Activated effector memory CD4-positive, alpha-beta T cell treated with Interleukin-2 at 50 U/mL for 16 hours (primary cell): ENCODE measurements around the gene ANO8.

Experiments used
- DNase-seq: peaks from one replicate; pipeline ENCODE4 v3.0.0-alpha.2; 2020

Gene ANO8

DNA sequence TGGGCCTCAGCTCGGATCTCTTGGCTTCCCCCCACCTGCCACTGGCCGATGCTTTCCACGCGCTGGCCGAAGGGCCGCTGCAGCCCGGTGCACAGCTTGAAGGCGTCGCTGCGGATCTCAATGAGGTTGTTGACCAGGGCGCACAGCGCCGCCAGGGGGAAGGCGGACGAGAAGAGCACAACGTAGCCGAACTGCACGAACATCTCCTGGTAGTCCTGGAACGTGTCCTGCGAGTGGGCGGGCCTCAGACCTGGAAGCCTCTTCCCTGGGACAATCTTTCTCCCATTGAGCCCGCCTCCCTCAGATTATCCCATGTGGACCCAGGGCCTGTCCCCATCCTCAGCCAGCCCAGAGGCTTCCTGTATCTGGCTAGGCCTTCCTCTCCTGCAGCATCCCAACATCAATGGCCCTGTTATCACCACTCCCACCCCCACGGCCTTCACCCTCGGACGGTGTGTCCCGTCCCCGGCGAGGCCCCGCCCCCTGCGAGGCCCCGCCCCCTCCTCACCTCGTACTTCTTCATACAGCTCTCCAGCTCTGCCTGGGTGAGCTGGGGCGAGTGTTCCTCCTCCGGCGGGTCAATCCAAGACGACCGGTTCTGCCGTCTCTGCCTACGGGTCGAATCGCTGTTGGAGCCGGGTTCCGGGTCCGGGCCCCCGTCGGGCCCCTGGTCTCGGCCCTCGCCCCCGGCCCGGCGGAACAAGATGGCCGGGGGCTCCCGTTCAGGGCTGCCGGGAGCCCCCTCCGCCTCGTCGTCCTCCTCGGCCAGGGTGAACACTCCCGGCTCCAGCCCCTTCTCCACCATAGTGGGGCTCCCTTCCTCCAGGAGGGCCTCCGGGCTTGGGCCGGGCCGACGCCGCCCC lies 6.8 kb downstream of the ANO8 start:
- DNase-seq: peak; percentile 38

DNA sequence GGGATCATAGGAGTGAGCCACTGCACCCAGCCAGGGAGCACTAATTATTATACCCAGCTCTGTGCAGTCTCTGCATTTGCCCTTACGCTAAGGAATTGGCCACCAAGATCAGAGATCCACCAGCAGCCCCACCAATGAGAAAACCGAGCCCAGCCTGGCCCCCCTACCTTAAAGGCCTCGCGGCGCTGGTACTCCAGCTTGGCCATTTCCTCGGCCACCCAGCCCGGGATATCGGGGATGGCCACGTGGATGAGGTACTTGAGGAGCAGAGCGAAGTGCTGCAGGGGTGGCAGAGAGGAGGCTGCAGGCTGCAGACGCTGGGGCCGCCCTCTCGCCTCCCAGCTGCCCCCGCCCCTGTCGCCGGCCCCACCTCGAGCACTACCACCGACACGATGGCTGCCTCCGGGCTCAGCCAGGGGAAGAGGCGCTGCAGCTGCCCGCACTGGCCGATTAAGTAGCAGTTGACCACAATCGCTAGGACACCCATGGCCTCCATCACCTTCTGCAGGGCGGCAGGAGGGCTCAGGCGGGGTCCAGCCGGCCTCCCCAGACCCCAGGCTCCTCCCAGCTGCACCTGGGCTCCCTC lies 7.5 kb downstream of the ANO8 start:
- DNase-seq: no peak

DNA sequence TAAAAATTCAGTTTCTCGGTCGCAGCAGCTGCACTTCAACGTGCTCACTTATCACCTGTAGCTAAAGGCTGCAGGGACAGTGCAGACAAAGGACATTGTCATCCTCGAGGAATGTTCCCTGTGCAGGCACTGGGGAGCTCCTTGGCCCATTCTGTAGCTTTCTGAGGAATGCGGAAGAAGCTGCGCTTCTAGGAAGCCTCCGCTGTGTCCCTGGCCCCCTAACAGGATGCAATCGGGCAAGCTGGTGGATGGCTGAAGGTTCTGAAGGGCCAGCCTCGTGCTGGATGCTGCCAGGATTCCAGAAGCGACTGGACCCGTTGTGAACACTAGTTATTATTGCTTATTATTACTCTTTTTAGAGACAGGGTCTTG lies 8.1 kb downstream of the ANO8 start:
- DNase-seq: no peak

DNA sequence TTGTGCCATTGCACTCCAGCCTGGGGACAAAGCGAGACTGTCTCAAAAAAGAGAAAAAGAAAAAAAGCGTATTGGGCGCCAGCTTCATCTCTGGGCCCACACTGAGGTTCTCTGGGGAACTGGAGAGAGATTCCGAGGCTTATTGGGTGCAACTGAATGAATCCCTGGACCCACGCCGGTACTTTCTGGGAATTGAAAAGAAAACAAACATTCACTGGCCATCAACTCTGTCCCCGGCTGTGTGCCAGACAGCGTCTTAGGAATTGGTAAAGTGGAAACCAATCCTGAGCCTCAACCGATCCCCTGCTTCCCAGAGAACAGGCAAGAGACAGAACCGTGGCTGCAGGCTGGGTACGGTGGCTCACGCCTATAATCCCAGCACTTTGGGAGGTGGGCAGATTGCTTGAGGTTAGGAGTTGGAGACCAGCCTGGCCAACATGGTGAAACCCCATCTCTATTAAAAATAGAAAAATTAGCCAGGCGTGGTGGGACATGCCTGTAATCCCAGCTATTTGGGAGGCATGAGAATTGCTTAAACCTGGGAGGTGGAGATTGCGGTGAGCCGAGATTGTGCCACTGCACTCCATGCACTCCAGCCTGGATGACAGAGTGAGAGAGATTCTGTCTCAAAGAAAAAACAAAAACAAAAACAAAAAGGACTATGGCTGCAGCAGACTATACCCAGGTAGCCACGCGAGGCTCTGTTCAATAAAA lies 8.6 kb downstream of the ANO8 start:
- DNase-seq: no peak

DNA sequence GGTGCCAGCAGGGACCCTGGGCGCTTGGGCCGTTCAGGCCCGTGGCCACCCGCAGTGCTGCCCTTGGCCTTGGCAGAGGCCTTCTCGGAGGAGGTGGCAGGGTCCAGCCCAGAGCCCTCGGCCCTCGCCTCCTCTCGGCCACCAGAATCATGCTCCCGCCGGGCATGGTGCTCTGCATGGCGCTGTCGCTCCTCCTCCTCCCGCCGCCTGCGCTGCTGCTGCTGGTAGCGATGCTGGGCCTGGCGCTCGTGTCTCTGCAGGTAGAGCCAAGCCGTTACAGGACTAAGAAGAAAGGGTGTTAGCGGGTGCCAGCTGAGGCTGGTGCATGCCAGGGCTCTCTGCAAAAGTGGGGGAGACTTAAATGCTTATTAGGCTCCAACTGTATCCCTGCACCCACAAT lies 9.5 kb downstream of the ANO8 start:
- no peak for DNase-seq

DNA sequence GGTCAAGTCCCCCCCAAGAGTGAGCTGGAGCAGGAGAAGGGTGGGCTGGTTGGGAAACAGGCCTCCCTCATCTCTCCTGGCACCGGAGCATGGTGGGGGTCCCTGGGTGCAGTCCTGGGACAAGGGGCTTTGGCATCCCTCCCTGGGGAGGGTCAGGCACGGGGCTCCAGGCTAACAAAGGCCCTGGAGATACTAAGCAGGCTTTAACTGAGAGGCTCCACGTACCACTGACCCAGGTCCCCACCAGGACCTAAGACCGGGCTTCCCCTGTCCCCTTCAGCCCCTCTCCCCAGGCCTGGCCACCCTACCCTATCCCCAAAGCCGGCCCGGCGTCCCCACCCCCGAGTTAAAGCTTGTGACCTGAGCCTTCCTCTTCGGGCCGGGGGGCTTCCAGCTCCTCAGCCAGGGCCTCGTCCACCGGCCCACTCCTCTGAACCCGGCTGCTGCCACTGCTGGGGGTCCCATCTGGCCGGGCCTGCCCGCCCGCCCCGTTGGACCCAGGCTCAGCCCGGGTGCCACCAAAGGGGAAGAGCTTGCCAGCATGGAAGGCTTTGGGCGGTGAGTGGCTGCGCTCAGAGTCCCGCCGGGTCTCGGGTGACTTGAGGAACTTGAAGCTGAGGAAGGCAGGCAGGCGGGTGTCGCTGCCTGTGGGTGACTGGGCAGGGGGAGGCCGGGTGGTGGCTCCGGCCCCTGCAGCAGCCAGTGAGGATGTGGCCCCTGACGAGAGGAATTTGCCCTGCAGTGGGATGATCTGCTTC lies 10.1 kb downstream of the ANO8 start:
- no peak for DNase-seq

DNA sequence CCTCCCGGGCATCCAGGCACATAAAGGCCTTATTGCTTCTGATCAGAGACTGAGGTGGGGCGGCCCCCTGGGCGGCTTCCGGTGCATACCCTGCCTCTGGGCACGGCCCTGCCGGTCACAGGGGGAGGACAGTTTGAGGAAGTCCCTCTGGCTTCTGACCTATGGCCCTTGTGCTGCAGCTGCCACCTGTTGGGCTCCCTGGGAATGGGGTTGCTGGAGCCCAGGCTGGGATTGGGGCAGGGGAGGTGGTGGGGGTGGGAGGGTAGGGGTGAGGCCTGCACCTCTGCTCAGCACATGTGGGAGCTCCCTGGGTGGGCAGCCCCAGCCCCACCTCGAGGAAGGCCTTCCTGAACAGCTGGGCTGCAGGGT lies 10.7 kb downstream of the ANO8 start:
- no peak for DNase-seq

DNA sequence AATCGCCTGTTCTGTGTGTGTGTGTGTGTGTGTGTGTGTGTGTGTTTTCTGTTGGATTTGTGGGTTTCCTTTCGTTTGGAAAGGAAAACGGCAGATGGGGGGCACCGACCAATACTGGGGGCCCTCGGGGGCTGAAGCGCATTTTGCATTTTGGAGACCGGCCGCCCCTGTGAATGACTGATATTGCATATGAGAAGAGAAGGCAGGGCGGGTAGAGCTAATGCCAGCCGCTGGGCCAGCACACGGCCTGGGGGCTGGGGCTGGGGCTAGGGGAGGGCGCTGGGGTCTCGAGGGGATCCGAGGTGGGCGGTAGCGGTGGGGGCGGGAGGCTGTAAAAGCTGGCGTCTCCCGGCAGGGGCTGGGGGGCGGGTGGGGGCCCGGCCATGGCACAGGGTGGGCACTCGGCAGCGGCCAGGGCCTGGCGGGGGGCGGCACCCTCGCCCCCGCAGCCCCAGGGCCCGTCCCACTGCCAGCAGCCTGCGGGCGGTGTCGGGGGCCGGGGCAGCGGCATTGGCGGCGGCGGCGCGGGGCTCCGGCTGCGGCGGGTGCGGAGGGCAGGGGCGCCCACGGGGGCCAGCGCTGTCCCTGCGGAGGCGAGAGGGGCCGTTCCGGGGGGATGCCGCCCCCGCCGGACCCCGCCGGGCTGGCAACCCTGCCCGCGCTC lies 11.2 kb downstream of the ANO8 start:
- DNase-seq: no peak

DNA sequence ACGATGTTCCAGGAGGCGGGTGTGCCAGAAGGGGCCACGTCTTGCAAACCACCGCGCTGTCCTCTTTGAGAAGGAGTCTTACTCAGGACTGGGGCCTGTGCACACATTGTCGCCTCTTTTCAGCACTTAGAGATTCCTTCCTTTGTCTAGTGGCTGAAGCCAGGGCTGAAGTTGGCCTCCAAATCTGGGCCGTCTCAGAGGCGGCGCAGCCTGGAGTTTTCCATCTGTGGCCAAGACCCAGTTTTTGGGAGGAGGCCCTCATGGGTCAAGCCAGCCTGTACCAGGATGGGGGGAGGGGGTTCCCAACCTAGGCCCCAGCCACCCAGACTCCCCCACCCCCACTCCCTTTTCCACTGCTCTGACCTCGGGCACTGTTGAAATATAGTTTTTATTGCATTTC lies 11.8 kb downstream of the ANO8 start:
- no peak for DNase-seq

DNA sequence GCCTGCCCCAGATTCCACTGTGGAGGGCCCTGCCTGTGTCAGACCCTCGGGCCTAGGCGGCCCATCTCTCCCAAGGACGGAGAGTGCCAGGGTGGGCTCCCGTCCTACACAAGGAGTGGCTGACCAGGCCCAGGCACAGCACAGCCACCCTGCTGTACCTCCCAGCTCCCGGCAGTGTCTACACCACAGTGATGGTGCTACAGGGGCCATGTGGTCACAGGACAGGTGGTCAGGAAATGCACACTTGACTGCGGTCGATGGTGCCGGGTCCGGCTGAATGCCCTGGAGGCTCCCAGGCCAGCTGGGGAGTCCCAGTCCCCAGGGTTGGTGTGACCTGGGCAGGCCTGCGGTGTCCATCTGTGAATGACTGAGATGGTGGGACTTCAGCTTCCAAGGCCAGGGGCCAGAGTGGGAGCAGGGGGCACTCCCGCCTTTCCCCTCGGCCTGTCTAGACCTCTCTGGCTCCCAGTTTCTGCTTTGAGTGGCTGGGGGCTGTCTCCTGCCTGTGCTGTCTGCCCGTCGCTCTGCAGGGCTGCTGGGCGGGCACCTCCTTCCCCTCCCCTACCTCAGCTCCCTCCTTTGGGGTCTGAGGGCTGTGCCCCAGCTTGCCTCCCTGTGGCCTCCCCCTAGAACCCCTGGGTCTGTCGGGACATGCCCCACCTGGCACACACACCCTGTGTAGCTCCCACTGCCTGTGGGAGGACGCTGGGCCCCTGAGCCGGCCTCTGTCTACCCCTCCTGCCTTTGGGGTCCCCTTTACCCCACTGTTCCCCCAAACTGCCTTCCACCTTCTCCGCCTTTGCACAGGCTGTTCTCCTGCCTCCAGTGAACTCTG lies 12.8 kb downstream of the ANO8 start:
- no peak for DNase-seq

DNA sequence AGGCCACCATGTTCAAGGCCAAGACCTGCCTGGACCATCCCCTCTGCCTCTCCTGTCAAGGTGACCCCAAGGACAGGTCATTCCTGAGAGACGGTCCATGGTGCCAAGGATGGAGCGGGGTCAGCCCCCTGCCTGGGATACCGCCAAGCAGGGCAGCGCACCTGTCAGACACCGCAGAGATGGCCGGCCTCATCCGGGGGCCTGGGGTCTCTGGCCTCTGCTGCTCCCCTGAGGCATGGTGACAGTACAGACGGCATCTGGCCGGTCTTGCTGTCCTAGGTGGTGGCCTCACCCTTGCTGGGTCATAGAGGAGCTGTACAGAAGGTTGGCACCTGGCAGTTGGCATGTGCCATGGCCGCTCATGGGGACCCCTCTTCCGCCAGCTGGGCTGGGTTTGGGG lies 14.2 kb downstream of the ANO8 start:
- DNase-seq: no peak

DNA sequence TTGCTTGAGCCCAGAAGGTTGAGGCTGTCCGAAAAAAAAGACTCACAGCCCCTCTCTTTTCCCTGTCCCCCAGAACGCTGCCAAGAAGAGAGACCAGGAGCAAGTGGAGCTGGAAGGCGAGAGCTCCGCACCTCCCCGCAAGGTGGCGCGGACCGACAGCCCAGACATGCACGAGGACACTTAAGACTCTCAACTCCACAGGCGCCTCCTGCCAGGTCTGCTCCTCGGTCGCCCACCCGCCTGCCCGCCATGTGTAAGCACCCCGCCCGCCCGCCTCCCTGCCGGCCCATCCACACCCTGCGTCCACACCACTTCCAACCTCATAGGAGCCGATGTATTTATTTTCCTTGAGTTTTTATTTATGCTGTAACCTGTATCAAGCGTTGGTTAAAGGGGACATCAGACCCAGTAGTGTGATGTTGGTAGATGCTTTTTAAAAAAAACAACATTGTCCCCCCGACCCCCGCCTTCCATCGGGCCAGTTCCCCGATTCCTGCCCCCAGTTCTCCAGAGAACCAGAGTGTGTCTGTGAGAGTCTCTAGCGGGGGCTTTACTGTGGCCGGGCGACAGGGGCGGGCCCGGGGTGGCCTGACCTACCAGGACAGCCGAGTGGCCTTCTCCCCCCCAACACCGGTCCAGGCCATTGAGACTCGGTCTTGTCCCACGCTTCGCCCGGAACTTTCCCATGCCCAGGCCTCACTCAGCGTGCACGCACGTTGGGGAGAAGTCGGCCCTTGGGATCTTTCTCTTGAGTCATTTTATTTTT lies 15.0 kb downstream of the ANO8 start:
- no peak for DNase-seq

DNA sequence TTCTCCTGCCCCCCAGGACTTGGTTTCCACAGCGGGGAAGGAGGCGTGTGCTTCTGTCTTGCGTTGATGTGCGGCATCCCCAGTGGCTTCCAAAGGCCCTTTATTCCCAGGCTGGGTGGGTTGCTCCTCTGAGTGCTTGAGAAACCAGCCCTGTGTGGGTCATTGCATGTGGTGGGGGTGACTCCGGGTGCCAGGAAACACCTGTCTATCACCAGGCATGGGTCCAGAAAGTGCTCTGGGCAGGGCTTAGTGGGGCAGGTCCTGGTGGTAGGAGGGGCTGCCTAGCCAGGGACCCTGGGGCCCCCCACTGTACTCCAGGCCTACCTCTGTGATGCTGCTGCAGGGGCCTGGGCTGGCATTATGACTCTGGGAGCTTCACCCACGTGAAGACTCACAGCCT lies 15.7 kb downstream of the ANO8 start:
- DNase-seq: no peak

DNA sequence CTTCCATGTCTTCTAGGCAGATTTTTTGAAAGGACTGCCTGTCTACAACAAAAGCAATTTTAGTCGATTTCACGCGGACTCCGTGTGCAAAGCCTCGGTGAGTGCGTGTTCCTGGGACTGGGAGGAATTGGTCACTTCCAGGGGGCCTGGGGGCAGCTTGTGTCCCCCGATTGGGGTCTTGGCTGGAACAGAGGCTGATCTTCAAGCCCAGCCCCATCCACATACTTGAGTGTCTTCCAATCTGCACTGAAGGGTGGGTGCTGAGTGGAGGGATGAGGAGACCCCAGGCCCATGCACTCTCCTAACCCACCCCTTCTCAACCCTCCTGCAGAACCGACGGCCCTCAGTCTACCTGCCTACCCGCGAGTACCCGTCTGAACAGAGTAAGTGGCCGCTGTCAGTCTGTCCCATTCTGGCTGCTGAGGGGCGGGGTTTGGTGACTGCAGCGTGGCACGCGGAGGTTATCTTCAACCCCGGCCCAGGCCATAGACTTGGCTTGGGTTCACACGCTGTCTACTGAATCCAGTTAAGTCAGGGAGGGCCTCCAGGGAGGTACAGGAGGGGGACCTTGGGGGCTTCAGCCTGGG lies 20.6 kb downstream of the ANO8 start:
- DNase-seq: no peak

DNA sequence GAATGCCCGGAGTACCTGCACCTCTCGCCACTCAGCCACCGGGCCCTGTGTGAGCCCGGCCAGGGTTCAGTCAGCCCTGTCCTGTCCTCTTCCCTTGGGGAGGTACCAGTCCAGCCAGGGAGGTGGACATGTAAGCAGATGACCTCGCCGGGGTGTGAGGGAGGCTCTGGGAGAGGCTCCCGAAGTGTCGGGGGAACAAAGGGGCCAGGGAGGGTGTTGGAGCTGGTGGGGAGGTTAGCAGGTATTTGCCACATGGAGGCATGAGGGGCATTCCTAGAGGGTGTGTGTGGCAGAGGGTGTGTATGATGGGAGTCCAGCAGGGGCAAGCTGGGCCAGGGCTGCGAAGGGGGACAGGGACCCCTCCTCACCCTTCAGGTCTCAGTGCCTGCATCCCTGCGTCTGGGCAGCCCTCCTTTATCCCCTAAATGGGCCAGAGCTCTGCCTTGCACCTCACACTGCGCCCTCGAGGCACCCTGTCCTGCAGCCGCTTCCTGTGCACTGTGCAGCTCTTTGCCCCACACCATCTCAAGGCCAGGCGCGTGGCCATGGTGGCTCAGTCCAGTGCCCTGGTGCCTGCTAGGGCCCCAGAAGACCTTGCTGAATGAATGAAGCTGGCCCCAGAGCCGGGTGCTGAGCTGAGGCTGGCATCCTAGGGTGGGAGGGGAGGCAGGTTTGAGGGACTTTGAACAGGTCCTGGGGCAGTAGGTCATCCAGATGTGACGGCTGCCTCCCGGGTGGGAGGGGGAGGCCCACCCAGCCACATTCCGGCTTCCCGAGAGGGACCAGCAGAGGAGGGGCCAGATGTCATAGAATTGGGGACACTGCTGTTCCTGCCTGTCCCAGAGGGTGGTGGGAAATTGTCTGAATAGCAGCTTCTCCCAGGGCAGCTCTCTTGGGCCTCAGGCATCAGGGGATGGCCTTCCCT lies 22.2 kb downstream of the ANO8 start:
- DNase-seq: no peak

DNA sequence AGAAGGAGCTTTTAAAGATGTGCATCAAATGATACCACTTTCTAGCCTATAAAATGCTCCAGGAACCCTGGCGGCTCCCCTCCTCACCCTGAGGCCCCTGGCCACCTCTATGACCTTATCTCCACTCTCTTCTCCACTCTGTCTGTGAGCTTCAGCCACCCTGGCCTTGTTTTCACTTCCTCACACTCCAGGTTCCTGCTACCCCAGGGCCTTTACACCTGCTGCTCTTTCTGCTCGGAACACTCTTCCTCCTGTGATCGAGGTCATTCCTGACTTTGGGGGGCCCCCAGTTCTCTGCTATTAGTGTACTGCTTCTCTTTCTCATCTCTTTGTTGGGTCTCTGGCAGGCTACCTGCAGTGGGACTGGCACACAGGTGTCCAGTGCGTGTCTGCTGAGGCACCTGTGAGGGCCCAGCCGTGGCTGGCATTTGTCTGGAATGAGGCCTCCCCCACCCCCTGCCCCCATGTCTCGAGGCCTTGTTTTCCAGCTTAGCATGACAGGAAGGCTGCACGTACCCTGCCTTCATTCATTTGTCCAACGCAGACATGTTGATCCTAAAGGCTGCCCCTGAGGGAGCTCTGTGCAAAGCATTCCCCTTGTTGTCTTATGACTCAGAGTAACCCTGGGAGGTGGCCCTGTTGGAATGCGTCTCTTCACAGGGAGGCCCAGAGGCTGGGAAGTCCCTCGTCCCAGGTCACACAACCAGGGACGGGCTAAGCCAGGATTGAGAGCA lies 23.0 kb downstream of the ANO8 start:
- no peak for DNase-seq

DNA sequence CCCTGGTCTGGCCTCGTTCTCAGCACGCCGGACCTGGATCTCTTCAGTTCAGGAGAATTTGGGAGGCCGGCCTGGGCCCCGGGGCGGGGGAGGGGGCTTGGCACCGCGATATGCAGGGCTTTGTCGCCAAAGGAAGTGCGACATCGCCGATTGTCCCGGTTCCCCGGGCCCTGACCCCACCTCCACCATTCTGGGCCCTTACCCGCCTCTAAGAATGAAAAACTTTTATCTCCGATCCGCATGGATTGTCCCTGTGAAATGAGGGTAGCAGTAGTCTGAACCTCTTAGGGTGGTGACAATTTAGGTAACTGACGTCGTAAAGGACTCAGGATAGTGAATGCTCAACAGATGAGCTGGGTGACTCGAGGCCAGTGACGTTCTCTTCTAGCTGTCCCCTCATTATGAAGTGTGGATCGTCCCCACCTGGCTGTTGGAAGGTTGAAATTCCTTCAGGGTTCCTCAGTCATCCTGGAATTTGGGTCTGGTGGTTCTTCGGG lies 24.6 kb downstream of the ANO8 start:
- DNase-seq: no peak

DNA sequence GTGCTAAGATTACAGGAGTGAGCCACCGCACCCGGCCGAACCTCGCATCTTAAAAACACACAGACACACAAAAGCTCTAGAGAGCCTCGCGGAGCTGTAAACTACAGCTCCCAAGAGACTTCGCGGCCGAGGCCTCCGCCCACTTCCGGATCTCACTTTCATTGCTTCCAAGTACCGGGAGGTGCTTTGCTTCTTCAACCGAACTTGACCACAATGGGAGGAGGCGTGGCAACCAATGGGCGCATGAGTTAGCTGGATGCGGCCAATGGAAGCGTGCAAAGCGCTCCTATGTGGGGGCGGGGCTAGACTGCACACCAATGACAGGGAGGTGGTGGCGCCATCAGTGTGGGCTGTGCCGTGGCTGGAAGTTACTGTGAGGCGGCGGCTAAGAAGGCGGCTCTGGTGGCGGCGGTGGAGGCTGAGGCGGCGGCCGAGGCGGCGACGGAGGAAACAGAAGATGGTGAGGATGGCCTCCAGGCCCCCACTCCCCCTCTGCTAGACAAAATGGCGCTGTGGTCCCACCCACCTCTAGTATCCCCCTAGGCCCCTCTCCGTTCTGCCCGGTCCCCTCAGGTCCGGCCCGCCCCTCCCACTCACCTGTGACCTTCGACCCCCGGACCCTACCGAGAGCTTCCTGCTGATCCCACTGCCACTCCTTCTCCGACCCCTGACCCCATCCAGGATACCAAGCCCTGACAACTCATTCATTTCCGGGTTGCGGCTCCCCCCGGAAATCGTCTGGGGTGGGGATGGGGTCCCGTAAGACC lies 25.3 kb downstream of the ANO8 start, which contains the start of gene DDA1:
Gene DDA1, plus strand, starts transcription at position 366 of the 767 bp plus-strand sequence. Its CDS starts 92 bp downstream, at position 458.
- DNase-seq: peak; percentile 98
